Fibroblast of mammary gland (primary cell): ENCODE data around the gene CTNND2.

Source experiments
- DNase-seq: peaks from one replicate; pipeline ENCODE4 v3.0.0-alpha.2; 2010; ENCODE audit warnings: low read depth
- H3K4me3 ChIP-seq: 2 replicates; pipeline ENCODE4 v1.5.1; 2011; ENCODE audit warnings: low read depth, mild to moderate bottlenecking, low read length, moderate library complexity; ENCODE audit not compliant: control insufficient read depth
- CTCF ChIP-seq: conservative IDR thresholded peaks from 2 replicates; pipeline ENCODE4 v1.5.1; 2011; ENCODE audit warnings: low read depth, low read length, inconsistent platforms; ENCODE audit not compliant: control insufficient read depth, insufficient read depth

Gene CTNND2

GRCh38 chr5:11922394-11922793, 18.1 kb upstream of the CTNND2 start:
- no peak overlapping the region for H3K4me3 ChIP-seq
- no peak for DNase-seq
- no peak for TF ChIP-seq CTCF

- no peak for DNase-seq
- TF ChIP-seq CTCF: no peak
- no peak overlapping the region for H3K4me3 ChIP-seq
Observed at GRCh38 chr5:11918463-11919045, 14.3 kb upstream of the CTNND2 start.

GRCh38 chr5:11909471-11909870, 5.2 kb upstream of the CTNND2 start:
- no peak for DNase-seq
- TF ChIP-seq CTCF: no peak
- no peak overlapping the region for H3K4me3 ChIP-seq

- no peak for TF ChIP-seq CTCF
- no peak for DNase-seq
- H3K4me3 ChIP-seq: no peak overlapping the region
Observed at GRCh38 chr5:11906497-11906896, 2.3 kb upstream of the CTNND2 start.

GRCh38 chr5:11905206-11905605, 960 bp upstream of the CTNND2 start:
- no peak overlapping the region for H3K4me3 ChIP-seq

GRCh38 chr5:11903614-11904264, 507 bp downstream of the CTNND2 start:
- no peak overlapping the region for H3K4me3 ChIP-seq
- TF ChIP-seq CTCF: no peak
- DNase-seq: no peak

More at GRCh38 chr5:11905206-11905605, 960 bp upstream of the CTNND2 start:
- TF ChIP-seq CTCF: no peak
- no peak for DNase-seq
